Caco-2 (cell line): ENCODE results near the gene CTSD. TPM values are rescaled to one million over a fixed set of nuclear protein-coding genes. Genes with fewer than 3 reads are reported as not detected.
"Not testable (repeated sequence)": the region's sequence is repeated elsewhere in the genome, so short reads cannot be mapped to it uniquely, and the experiment has no call there.

Experiments used
- Bru-seq: library from RNA; stranded (reverse); fragments of 400-500 nt; gene quantifications from one replicate; lab custom pipeline; 2021; lab: Mats Ljungman, UMichigan
- BruChase-seq, 2 experiments: library from RNA; stranded (reverse); fragments of 400-500 nt; gene quantifications; one replicate each; lab custom pipeline; 2021; lab: Mats Ljungman, UMichigan
- BruUV-seq: library from RNA; stranded (reverse); fragments of 400-500 nt; replicated peaks from 2 replicates; lab custom pipeline; 2021; lab: Mats Ljungman, UMichigan
- CTCF ChIA-PET: fragments of 300-600 bp; sonication (Branson Sonifier 250); formaldehyde crosslinking; loops from one replicate; lab custom pipeline; 2022; ENCODE audit warnings: antibody characterized with exemption; lab: Charles Lee
- POLR2A ChIA-PET: fragments of 300-600 bp; sonication (Branson Sonifier 250); formaldehyde crosslinking; loops from one replicate; lab custom pipeline; 2022; ENCODE audit warnings: antibody characterized with exemption; lab: Charles Lee
- DNase-seq, 2 experiments: peaks; one replicate each; pipeline versions ENCODE4 v3.0.0 to v3.0.0-alpha.2; 2020 to 2022
- H3K27me3 ChIP-seq: replicated peaks from 2 replicates; pipeline ENCODE4 v1.6.0; 2011; ENCODE audit warnings: low read length; ENCODE audit not compliant: control insufficient read depth, insufficient read depth
- H3K36me3 ChIP-seq: 2 replicates; pipeline ENCODE4 v1.5.1; 2011; ENCODE audit warnings: low read length; ENCODE audit not compliant: control insufficient read depth, insufficient read depth
- H3K4me1 ChIP-seq: fragments of 250-450 bp; sonication (Bioruptor Pico); 2 replicates; pipeline ENCODE4 v1.5.1; 2020; ENCODE audit warnings: mild to moderate bottlenecking
- H3K4me3 ChIP-seq: 2 replicates; pipeline ENCODE4 v1.5.1; 2011; ENCODE audit warnings: low read depth, mild to moderate bottlenecking, control low read depth, low read length
- H3K9me3 ChIP-seq: fragments of 250-450 bp; sonication (Bioruptor Pico); 2 replicates; pipeline ENCODE4 v1.5.1; 2020; ENCODE audit warnings: mild to moderate bottlenecking, moderate library complexity
- H3K27ac Mint-ChIP-seq: one replicate; pipeline ENCODE4 v1.8.0; 2022; ENCODE audit warnings: mixed read lengths; ENCODE audit not compliant: unreplicated experiment
- H3K27me3 Mint-ChIP-seq: one replicate; pipeline ENCODE4 v1.8.0; 2022; ENCODE audit warnings: mixed read lengths; ENCODE audit not compliant: insufficient read depth, unreplicated experiment
- H3K36me3 Mint-ChIP-seq: one replicate; pipeline ENCODE4 v1.8.0; 2022; ENCODE audit warnings: mild to moderate bottlenecking, mixed read lengths; ENCODE audit not compliant: insufficient read depth, unreplicated experiment
- H3K4me1 Mint-ChIP-seq: one replicate; pipeline ENCODE4 v1.8.0; 2022; ENCODE audit warnings: low read depth, mixed read lengths; ENCODE audit not compliant: unreplicated experiment
- H3K4me3 Mint-ChIP-seq: one replicate; pipeline ENCODE4 v1.8.0; 2022; ENCODE audit warnings: mild to moderate bottlenecking, moderate library complexity, mixed read lengths; ENCODE audit not compliant: unreplicated experiment
- H3K9me3 Mint-ChIP-seq: one replicate; pipeline ENCODE4 v1.8.0; 2022; ENCODE audit warnings: mixed read lengths; ENCODE audit not compliant: unreplicated experiment
- intact Hi-C: fragments of 100-400 bp; cut with micrococcal nuclease; formaldehyde crosslinking; loops from one replicate; pipeline ENCODE4 v1.10.0; 2022; ENCODE audit not compliant: unreplicated experiment
- long read RNA-seq: library from polyadenylated mRNA; stranded (forward); transcript quantifications from one replicate; pipeline ENCODE4 v2.0.0, GENCODE V29; 2022
- total RNA-seq: library from RNA; stranded (reverse); gene quantifications from 2 replicates; pipeline ENCODE4 v1.2.3, GENCODE V29; 2022
- TF ChIP-seq, protein P1 (sequence below), 2 experiments: fragments of 200-600 bp in 1 of 2; IDR thresholded peaks; 1 replicate in 1 of 2; 2 replicates in 1 of 2; pipeline versions ENCODE4 v1.5.1 to v1.8.0; 2011 to 2022; ENCODE audit warnings: antibody characterized with exemption in 1 of 2, control low read depth in 1 of 2, inconsistent platforms in 1 of 2, low read depth in 1 of 2, low read length in 1 of 2, mild to moderate bottlenecking in 1 of 2, moderate library complexity in 1 of 2; ENCODE audit not compliant: insufficient read depth in 1 of 2, severe bottlenecking in 1 of 2, unreplicated experiment in 1 of 2

The CTSD gene
- total RNA-seq (328 and 335 TPM in 2 replicates), Bru-seq, nascent RNA (percentile 83 among the genes with signal in this experiment), BruChase-seq, experiment 1, labeled RNA remaining after a 2-hour chase (percentile 91 among the genes with signal in this experiment), BruChase-seq, experiment 2, labeled RNA remaining after a 6-hour chase (percentile 98 among the genes with signal in this experiment)
- long read RNA-seq, transcript CTSD-201 (9 exons, 2,123 nt) = major isoform, 726 of 810 reads
- long read RNA-seq, partial matches to known transcripts = 51 of 810 reads
- long read RNA-seq, other reads (novel, unspliced or antisense) = 27 of 810 reads

DNA sequence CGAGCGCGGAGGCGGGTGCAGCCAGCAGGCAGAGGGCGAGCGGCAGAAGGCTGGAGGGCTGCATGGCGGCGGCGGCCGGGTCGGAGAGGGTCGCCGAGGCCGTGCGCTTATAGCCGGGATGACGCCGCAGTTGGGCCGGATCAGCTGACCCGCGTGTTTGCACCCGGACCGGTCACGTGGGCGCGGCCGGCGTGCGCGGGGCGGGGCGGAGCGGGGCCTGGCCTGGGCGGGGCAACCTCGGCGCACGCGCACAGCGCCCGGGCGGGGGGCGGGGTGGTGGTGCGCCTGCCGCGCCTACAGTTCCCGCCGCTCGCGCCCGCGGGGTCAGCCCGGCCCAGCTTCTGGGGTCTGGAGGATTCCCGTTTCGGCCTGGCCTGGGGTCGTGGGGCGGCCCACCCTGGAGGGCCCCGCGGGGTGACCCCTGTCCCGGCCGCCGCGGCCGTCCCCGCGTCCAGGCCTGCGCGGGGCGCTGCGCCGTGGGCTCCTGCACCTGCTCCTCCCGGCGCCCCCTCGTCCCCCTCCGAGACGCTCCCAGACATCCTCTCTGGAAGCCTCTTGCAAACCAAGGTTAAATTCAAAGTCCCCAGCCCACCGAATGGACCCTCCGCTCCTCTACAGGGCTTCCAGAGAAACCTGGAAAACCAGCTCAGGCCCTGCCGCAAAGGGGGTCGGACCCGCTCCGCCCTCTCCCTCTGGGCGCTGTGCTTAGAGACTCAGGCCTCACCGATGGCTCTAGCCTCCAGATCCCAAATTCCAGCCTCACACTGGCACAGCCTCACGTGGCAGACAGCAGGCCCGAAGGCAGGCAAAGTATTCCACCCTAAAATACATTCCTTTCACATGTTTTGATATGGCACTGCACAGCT lies at the start of gene CTSD:
Gene CTSD (minus strand): TSS at position 132 of the 866 bp plus-strand sequence. CDS start 68 bp downstream, at position 64.
- peaks cover 7% of the 10 kb centered on the region for H3K4me1 ChIP-seq
- no peaks in the 10 kb centered on the region for H3K27me3 ChIP-seq
- POLR2A ChIA-PET = interaction anchor here (0.7 kb wide), 2 partner anchors 64 to 185 kb away, joined by 3 to 6 read pairs; no protein-coding TSS in a partner anchor
- H3K4me3 ChIP-seq = peak within 1 kb of the TSS; percentile 58
- peak within 1 kb of the TSS; percentile 88 for H3K27ac Mint-ChIP-seq
- TF ChIP-seq, protein P1, sequence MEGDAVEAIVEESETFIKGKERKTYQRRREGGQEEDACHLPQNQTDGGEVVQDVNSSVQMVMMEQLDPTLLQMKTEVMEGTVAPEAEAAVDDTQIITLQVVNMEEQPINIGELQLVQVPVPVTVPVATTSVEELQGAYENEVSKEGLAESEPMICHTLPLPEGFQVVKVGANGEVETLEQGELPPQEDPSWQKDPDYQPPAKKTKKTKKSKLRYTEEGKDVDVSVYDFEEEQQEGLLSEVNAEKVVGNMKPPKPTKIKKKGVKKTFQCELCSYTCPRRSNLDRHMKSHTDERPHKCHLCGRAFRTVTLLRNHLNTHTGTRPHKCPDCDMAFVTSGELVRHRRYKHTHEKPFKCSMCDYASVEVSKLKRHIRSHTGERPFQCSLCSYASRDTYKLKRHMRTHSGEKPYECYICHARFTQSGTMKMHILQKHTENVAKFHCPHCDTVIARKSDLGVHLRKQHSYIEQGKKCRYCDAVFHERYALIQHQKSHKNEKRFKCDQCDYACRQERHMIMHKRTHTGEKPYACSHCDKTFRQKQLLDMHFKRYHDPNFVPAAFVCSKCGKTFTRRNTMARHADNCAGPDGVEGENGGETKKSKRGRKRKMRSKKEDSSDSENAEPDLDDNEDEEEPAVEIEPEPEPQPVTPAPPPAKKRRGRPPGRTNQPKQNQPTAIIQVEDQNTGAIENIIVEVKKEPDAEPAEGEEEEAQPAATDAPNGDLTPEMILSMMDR (IDR thresholded peaks at IDR 0.05; ENCODE audit: insufficient read depth in 1 of 2, low read depth in 1 of 2, low read length in 1 of 2, severe bottlenecking in 1 of 2, unreplicated experiment in 1 of 2) = no peak
- H3K27me3 Mint-ChIP-seq = no peaks in the 10 kb centered on the region
- CTCF ChIA-PET = interaction anchor here (0.9 to 1.6 kb wide), 4 partner anchors 61 to 386 kb away, joined by 3 to 8 read pairs (median 6); no protein-coding TSS in a partner anchor
- intact Hi-C loops = no loop called here
- peaks cover 7% of the 10 kb centered on the region for H3K4me1 Mint-ChIP-seq
- peak; percentile 84 to 95 for DNase-seq
- no peaks in the 10 kb centered on the region for H3K9me3 Mint-ChIP-seq
- H3K36me3 Mint-ChIP-seq = peaks cover 11% of the 10 kb centered on the region
- peak within 1 kb of the TSS; percentile 92 for H3K4me3 Mint-ChIP-seq
- no peaks in the 10 kb centered on the region for H3K36me3 ChIP-seq
- no TSS peak for BruUV-seq
- H3K9me3 ChIP-seq = no peaks in the 10 kb centered on the region

DNA sequence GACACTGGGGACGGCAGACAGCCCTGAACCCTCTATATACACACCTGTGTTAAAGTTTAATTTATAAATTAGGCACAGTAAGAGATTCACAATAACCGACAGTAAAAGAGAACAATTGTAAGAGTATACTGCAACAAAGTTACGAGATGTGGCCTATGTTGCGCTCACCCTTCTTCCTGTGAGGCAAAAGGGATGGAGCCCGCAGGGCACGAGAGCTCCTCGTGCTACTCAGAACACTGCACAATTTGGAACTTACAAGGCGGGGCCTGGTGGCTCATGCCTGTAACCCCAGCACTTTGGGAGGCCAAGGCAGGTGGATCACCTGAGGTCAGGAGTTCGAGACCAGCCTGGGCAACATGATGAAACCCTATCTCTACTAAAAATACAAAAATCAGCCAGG lies 49.6 kb upstream of the CTSD start:
- H3K4me3 ChIP-seq, H3K36me3 Mint-ChIP-seq, H3K36me3 ChIP-seq, H3K4me1 Mint-ChIP-seq, BruUV-seq, intact Hi-C loops, CTCF ChIA-PET, H3K4me1 ChIP-seq, H3K27me3 Mint-ChIP-seq, H3K9me3 ChIP-seq, POLR2A ChIA-PET, DNase-seq, H3K27me3 ChIP-seq, H3K27ac Mint-ChIP-seq, H3K4me3 Mint-ChIP-seq: not testable (repeated sequence)
- peaks cover 31% of the 10 kb centered on the region for H3K9me3 Mint-ChIP-seq

DNA sequence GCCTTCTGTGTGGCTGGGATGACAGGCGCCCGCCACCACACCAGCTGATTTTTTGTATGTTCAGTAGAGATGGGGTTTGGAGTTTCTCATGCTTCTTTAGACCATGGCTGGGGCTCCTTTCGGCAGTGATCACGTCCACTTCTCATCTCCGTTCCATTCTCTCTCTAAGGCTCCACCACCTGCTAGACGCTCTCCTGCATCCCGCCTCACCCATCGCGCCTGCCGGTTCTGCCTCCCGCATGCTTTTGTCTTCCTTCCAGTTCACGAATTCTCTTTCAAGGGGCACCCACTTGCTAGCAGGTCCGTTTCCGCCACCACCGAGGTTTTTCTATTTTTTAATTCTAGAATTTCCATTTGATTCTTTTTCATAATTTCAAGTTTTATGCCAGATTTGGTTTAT lies 49.1 kb upstream of the CTSD start:
- ChIA-PET POLR2A (no interaction called here), CTCF (interaction anchor here (1.0 kb wide), 1 partner anchor 9 kb away, joined by 3 read pairs; no protein-coding TSS in a partner anchor)
- TF ChIP-seq, protein P1 (IDR thresholded peaks at IDR 0.05; ENCODE audit: insufficient read depth in 1 of 2, low read depth in 1 of 2, low read length in 1 of 2, severe bottlenecking in 1 of 2, unreplicated experiment in 1 of 2) = no peak
- Mint-ChIP-seq H3K4me1 (peaks cover 3% of the 10 kb centered on the region), H3K27ac (no peak overlapping the region), H3K9me3 (peaks cover 35% of the 10 kb centered on the region), H3K4me3 (no peak overlapping the region), H3K27me3 (no peaks in the 10 kb centered on the region), H3K36me3 (no peaks in the 10 kb centered on the region)
- no TSS peak for BruUV-seq
- no peaks in the 10 kb centered on the region for H3K36me3 ChIP-seq
- intact Hi-C loops = no loop called here
- H3K4me3 ChIP-seq = no peak overlapping the region
- peaks cover 13% of the 10 kb centered on the region for H3K4me1 ChIP-seq
- no peak for DNase-seq
- H3K27me3 ChIP-seq = no peaks in the 10 kb centered on the region
- H3K9me3 ChIP-seq = peaks cover 10% of the 10 kb centered on the region
